Fibroblast of skin of abdomen (primary cell): Measurements from ENCODE around the gene IRX4.
"Not testable (repeated sequence)": the region's sequence is repeated elsewhere in the genome, so short reads cannot be mapped to it uniquely, and the experiment has no call there.

ENCODE experiments used
- DNase-seq: peaks from one replicate; pipeline ENCODE4 v3.0.0-alpha.2; 2013

IRX4 gene

GRCh38 chr5:1856596-1857255, 26.0 kb downstream of the IRX4 start:
- no peak for DNase-seq

DNA sequence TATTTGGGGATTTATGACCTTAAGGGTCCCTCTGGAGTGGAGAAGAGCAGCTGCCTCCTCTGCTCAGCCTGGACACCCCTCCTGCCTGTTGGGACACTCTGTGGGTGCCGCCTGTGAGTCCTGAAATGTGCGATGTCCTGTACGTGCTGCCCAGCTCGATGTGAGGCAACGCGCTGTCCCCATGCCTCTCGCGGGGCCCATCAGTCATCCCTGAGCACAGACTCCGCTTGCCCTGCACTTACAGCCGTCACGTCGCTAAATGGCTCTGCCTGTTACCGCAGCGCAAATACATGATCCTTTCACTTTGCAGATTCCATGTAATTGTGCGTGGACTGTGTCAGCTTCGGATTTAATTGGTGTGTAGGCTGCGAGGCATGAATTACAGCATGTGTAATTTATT, 27.1 kb downstream of the IRX4 start:
- no peak for DNase-seq

GRCh38 chr5:1855075-1855474, 27.6 kb downstream of the IRX4 start:
- no peak for DNase-seq

DNA sequence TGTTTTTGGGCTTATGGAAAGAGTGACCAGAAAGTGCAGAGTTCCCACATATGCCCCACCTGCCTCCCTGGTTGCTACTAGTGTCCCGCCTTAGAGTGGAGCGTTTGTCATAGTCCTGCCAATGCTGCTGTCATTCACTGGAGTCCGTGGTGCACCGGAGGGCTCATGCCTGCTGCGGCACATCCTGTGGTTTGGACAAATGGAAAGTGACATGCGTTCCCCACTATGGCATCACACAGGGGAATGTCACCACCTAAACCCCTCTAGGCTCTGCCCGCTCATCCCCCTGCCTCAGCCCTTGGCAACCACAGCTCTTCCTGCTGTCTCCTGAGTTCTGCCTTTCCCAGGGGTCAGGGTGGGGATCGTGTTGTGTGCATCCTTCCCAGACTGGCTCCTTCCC, 29.2 kb downstream of the IRX4 start:
- DNase-seq: no peak

DNA sequence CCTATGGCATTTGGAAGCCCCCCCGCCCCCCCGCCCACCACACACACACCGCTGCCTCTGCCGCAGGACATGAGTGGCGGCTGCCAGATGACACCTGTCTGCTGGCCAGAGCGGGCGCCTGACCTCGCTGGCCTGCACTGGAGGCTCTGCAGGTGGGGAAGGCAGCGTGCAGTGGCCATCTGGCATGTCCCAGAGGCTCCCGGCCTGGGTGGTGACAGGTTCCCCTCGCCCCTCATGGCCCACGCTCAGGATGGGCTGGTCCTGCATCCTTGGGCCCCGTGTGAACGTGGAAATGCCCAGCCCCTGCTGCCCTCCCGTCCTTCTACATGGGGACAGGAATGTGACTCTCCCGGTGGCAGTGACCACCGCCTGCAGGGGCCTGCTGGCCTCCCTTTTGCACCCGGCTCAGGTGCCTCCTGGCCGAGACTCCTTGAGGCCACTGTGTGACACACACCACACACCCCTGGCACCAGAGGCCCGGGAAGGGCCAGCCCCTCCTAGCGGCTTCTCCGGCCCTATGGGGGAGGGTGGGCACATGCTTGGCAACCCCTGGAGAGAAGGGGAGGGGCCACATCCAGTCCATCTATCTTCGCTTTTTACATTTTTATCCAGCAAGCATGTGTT, 30.3 kb downstream of the IRX4 start:
- DNase-seq: no peak

DNA sequence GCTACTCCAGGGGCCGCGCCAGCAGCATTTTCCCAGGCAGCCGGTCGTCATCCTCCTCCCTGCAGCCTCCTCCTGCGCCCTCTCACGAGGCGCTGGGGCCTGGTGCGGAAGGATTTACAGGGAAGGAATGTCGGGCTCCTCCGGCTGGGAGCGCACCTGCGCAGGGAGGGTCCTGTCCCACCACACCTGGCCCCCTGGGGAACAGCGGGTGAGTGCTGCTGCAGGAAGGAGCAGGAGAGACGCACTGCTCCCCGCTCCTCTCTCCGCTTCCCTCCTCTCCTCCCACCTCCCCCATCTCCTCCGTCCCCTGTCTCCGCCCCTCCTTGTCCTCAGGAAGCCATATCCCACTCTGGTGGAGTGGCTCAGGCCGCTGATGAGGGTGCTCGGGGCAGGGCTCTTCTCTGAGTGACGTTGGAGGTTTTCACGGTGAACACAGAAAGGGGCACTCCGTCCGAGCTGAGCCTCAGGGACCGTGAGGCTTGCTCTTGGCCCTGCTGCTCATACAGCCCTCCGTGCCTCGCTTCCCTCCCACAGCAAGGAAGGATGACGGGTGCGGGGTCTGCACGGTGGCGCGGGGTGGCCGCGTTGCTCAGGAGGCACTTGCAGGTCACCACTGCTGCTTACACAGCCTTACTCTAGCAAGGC, 31.3 kb downstream of the IRX4 start:
- DNase-seq: no peak

- no peak for DNase-seq
These were observed 32.2 kb downstream of the IRX4 start for GRCh38 chr5:1850324-1851154.

GRCh38 chr5:1847611-1848010, 35.1 kb downstream of the IRX4 start:
- no peak for DNase-seq

DNA sequence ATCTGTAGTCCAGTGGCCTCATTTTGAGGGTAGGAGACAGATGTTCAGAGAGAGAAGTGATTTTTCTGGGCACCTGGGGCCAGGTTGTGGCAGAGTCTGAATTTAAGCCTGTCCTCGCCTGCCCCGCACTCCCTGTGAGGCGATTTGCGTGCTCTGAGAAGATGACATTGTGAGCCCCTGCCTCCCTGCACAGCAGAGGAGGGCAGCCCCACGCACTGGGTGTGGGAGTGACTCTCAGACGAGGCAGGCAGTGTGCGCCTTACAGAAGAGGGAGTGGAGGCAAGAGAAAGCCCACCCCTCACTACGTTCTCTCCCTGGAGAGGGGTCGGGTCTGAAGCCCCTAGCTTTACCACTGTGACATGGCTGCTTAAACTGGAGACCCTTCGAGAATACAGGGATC, 35.7 kb downstream of the IRX4 start:
- DNase-seq: no peak

GRCh38 chr5:1846583-1846982, 36.1 kb downstream of the IRX4 start:
- no peak for DNase-seq

GRCh38 chr5:1845696-1846095, 37.0 kb downstream of the IRX4 start:
- DNase-seq: no peak

DNA sequence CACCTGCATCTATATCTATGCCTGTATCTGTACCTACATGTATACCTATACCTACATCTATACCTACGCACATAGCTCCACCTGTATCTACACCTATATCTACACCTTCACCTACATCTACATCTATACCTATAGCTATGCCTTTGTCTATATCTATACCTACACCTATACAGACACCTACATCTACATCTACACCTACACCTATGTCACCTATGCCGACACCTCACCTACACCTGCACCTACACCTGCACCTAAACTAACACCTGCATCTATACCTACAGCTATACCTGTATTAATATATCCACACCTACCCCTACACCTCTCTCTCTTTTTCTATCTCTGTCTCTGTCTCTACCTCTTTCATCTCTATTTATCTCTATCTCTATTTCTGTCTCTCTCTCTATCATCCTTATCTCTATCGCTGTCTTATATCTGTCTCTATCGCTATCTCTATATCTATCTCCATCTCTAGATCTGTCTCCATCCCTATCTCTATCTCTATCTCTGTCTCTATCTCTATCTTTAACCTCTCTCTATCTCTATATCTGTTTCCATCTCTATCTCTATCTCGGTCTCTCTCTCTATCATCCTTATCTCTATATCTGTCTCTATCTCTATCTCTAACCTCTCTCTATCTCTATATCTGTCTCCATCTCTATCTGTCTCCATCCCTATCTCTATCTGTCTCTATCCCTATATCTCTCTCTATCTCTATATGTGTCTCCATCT, 37.9 kb downstream of the IRX4 start:
- no peak for DNase-seq

- DNase-seq: not testable (repeated sequence)
These were observed 39.0 kb downstream of the IRX4 start for GRCh38 chr5:1843761-1844160.

GRCh38 chr5:1842004-1842819, 40.5 kb downstream of the IRX4 start:
- DNase-seq: no peak

GRCh38 chr5:1840741-1841521, 41.8 kb downstream of the IRX4 start:
- no peak for DNase-seq

GRCh38 chr5:1840071-1840547, 42.6 kb downstream of the IRX4 start:
- DNase-seq: no peak

DNA sequence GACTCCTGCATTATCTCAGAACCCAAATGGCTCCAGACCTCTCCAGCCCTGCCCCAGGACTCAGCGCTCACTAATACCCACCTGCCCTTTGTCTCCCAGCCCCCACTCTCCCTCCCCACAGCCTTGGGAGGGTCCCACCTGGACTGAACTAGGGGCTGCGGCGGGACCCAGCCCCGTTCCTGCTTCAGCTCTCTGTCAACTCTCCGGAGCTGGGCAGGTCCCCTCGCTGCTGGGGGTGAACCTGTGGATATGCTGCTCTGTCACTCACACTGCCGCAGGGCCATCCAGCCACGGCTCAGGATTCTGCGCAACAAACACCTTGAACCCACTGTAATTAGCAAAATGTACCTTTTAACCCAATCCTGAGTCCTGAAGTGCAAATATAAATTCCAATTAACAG, 44.7 kb downstream of the IRX4 start:
- DNase-seq: no peak

GRCh38 chr5:1836891-1837880, 45.5 kb downstream of the IRX4 start:
- no peak for DNase-seq

DNA sequence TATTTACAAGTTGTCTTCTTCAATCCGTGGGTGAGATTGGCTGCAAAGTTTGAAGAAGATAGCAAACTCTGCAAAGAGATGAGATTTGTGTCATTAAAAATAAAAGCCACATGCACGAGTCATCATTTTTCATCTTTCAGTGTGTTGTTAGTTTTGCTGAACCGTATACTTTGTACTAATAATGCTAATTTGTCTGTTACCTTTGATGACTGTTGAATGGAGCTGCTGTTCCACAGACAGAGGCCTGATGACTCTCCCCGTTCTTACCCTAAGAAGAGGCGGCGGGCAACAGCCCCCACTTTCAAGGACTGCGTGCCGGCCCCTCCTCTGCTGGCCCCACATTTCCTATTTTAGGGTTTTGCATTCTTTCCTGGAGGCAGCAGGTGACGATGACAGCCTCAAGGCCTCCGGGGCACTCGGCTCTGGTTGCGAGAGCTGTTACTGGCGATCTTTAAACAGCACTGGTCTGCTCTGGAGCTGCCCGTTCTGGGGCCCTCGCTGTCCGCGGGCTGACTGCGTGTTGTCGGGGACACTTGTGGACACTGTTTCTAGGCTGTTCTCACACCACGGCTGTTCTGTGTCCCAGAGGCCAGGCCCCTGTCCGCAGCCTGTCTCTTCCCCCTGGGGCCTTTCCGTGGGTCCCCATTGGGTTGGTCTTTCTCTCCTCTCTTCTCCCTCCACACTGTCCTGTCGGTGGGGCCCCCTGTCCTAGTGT, 46.4 kb downstream of the IRX4 start:
- no peak for DNase-seq
